K562 (cell line): ENCODE measurements around the gene EMC10. TPM values are rescaled to one million over a fixed set of nuclear protein-coding genes. Genes with fewer than 3 reads are reported as not detected.
A peak's percentile ranks its signal among the peaks of the same experiment; 100 is the strongest.

Experiments used
- ADNP ChIP-seq: fragments of 200-800 bp; sonication (Bioruptor generic); IDR thresholded peaks from 2 replicates; pipeline ENCODE4 v1.6.1; 2016; ENCODE audit warnings: missing genetic modification characterization, missing compliant biosample characterization
- IFI16 ChIP-seq: fragments of 250-450 bp; sonication (Bioruptor Pico); IDR thresholded peaks from 2 replicates; pipeline ENCODE4 v2.1.2; 2022; ENCODE audit warnings: mild to moderate bottlenecking, inconsistent platforms
- MCM3 ChIP-seq: fragments of 450-650 bp; IDR thresholded peaks from 2 replicates; pipeline ENCODE4 v1.6.1; 2016
- PRMT5 ChIP-seq: sonication (generic); formaldehyde crosslinking; IDR thresholded peaks from 2 replicates; pipeline ENCODE4 v1.5.0; 2020; ENCODE audit warnings: missing genetic modification reagents
- USF2 ChIP-seq: sonication (generic); formaldehyde crosslinking; IDR thresholded peaks from 2 replicates; pipeline ENCODE4 v1.5.0; 2020; ENCODE audit warnings: missing genetic modification reagents
- ZFP36 ChIP-seq: fragments of 150-350 bp; IDR thresholded peaks from 2 replicates; pipeline ENCODE4 v1.6.1; 2018; ENCODE audit warnings: low read length, low read depth; ENCODE audit not compliant: partially characterized antibody
- ZNF639 ChIP-seq, 2 experiments: fragments of 200-800 bp in 1 of 2; sonication (Bioruptor generic) in 1 of 2; sonication (generic) in 1 of 2; formaldehyde crosslinking in 1 of 2; IDR thresholded peaks in 1 of 2; conservative IDR thresholded peaks in 1 of 2; 2 replicates each; pipeline versions ENCODE4 v1.5.0 to v1.6.1; 2016 to 2020; ENCODE audit warnings: missing compliant biosample characterization in 1 of 2, missing genetic modification characterization in 1 of 2, missing genetic modification reagents in 1 of 2
- polyA plus RNA-seq, 8 experiments: library from polyadenylated mRNA; depleted of rRNA in 4 of 8; stranded (reverse) in 5 of 8; unstranded in 3 of 8; fragments of >200 nt; fragmentation: Nextera tagmentation in 2 of 8; fragmentation: Illumina TruSeq in 1 of 8; extraction: Ambion mirVana in 2 of 8; extraction: Trizol in 1 of 8; gene quantifications; 2 replicates each; pipeline versions ENCODE4 v1.2.1 to v1.2.3, GENCODE V29; 2011 to 2014; ENCODE audit warnings: inconsistent platforms in 1 of 8, missing spikeins in 1 of 8
- total RNA-seq, 7 experiments: library from RNA; depleted of rRNA in 6 of 7; stranded (reverse); fragments of >200 nt in 6 of 7; fragmentation: Illumina TruSeq in 2 of 7; extraction: Trizol in 2 of 7; gene quantifications; 2 replicates each; pipeline versions ENCODE4 v1.2.1 to v1.2.3, GENCODE V29; 2011 to 2021; ENCODE audit warnings: low replicate concordance in 1 of 7
- TF ChIP-seq, protein P1 (sequence below): IDR thresholded peaks from 2 replicates; pipeline ENCODE4 v1.6.1; 2011; ENCODE audit not compliant: insufficient read length; ENCODE audit errors: extremely low read depth
- TF ChIP-seq, protein P2 (sequence below): fragments of 250-450 bp; sonication (Bioruptor Pico); IDR thresholded peaks from 2 replicates; pipeline ENCODE4 v1.4.0; 2020
- TF ChIP-seq, protein P3 (sequence below): fragments of 250-450 bp; sonication (Bioruptor Pico); IDR thresholded peaks from 2 replicates; pipeline ENCODE4 v1.9.0; 2021; ENCODE audit warnings: mild to moderate bottlenecking
- TF ChIP-seq, protein P4 (sequence below): fragments of 450-650 bp; IDR thresholded peaks from 2 replicates; pipeline ENCODE4 v1.6.1; 2018; ENCODE audit not compliant: partially characterized antibody
- TF ChIP-seq, protein P5 (sequence below): sonication (generic); formaldehyde crosslinking; IDR thresholded peaks from 2 replicates; pipeline ENCODE4 v1.8.0; 2023; ENCODE audit warnings: missing genetic modification reagents, mild to moderate bottlenecking, borderline replicate concordance

Gene EMC10
- total and polyA plus RNA-seq, 9 of the 15 experiments (the other 6 are each of a cell fraction or from before 2014, with no cell fraction given) = 1.4 to 46.0 (median 13.1) TPM

DNA sequence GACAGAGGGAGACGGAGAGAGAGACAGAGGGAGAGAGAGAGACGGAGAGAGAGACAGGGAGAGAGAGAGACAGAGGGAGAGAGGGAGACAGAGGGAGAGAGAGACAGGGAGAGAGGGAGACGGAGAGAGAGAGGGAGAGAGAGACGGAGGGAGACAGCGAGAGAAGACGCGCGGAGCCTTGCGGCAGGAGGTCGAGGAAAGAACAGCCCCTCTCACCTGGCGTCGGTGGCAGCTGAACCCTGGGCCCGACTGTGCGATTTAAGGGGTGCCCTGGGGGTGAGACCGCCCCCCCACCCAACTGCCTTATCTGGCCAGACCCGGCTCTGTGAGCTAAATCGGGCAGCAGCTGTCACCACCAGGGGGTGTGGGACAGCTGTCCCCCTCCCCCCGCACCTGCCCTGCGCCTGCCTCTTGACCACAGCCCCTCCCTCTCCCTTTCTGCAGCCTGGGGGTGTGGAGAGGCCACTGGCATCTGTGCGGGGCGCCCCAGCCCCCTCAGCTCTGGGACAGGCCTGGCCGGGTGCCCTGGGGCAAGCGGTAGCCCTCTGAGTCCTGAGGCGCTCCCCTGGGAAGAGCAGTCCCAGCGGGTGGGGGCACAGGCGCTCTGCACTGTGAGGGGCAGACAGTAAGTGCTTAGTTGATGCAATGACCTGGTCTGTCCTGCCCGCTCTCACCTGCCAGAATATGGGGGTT is 23.9 kb downstream of the EMC10 start (continued):
- no peak for TF ChIP-seq PRMT5 (CRISPR knock-in tag)
- TF ChIP-seq, protein P1, sequence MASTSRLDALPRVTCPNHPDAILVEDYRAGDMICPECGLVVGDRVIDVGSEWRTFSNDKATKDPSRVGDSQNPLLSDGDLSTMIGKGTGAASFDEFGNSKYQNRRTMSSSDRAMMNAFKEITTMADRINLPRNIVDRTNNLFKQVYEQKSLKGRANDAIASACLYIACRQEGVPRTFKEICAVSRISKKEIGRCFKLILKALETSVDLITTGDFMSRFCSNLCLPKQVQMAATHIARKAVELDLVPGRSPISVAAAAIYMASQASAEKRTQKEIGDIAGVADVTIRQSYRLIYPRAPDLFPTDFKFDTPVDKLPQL = no peak
- TF ChIP-seq IFI16 (CRISPR knock-in tag) = no peak
- TF ChIP-seq MCM3 = no peak
- no peak for TF ChIP-seq ADNP
- TF ChIP-seq, protein P2, sequence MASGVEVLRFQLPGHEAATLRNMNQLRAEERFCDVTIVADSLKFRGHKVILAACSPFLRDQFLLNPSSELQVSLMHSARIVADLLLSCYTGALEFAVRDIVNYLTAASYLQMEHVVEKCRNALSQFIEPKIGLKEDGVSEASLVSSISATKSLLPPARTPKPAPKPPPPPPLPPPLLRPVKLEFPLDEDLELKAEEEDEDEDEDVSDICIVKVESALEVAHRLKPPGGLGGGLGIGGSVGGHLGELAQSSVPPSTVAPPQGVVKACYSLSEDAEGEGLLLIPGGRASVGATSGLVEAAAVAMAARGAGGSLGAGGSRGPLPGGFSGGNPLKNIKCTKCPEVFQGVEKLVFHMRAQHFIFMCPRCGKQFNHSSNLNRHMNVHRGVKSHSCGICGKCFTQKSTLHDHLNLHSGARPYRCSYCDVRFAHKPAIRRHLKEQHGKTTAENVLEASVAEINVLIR (CRISPR knock-in tag) = no peak
- no peak for TF ChIP-seq ZFP36
- TF ChIP-seq, protein P3, sequence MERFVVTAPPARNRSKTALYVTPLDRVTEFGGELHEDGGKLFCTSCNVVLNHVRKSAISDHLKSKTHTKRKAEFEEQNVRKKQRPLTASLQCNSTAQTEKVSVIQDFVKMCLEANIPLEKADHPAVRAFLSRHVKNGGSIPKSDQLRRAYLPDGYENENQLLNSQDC (CRISPR knock-in tag) = no peak
- TF ChIP-seq ZNF639 (CRISPR knock-in tag; conservative IDR thresholded peaks at IDR 0.05 in 1 of 2, IDR thresholded peaks at IDR 0.05 in 1 of 2) = no peak
- TF ChIP-seq, protein P4, sequence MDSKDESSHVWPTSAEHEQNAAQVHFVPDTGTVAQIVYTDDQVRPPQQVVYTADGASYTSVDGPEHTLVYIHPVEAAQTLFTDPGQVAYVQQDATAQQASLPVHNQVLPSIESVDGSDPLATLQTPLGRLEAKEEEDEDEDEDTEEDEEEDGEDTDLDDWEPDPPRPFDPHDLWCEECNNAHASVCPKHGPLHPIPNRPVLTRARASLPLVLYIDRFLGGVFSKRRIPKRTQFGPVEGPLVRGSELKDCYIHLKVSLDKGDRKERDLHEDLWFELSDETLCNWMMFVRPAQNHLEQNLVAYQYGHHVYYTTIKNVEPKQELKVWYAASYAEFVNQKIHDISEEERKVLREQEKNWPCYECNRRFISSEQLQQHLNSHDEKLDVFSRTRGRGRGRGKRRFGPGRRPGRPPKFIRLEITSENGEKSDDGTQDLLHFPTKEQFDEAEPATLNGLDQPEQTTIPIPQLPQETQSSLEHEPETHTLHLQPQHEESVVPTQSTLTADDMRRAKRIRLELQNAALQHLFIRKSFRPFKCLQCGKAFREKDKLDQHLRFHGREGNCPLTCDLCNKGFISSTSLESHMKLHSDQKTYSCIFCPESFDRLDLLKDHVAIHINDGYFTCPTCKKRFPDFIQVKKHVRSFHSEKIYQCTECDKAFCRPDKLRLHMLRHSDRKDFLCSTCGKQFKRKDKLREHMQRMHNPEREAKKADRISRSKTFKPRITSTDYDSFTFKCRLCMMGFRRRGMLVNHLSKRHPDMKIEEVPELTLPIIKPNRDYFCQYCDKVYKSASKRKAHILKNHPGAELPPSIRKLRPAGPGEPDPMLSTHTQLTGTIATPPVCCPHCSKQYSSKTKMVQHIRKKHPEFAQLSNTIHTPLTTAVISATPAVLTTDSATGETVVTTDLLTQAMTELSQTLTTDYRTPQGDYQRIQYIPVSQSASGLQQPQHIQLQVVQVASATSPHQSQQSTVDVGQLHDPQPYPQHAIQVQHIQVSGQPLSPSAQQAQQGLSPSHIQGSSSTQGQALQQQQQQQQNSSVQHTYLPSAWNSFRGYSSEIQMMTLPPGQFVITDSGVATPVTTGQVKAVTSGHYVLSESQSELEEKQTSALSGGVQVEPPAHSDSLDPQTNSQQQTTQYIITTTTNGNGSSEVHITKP = peak; percentile 45
- TF ChIP-seq USF2 (CRISPR knock-in tag) = no peak
- TF ChIP-seq, protein P5, sequence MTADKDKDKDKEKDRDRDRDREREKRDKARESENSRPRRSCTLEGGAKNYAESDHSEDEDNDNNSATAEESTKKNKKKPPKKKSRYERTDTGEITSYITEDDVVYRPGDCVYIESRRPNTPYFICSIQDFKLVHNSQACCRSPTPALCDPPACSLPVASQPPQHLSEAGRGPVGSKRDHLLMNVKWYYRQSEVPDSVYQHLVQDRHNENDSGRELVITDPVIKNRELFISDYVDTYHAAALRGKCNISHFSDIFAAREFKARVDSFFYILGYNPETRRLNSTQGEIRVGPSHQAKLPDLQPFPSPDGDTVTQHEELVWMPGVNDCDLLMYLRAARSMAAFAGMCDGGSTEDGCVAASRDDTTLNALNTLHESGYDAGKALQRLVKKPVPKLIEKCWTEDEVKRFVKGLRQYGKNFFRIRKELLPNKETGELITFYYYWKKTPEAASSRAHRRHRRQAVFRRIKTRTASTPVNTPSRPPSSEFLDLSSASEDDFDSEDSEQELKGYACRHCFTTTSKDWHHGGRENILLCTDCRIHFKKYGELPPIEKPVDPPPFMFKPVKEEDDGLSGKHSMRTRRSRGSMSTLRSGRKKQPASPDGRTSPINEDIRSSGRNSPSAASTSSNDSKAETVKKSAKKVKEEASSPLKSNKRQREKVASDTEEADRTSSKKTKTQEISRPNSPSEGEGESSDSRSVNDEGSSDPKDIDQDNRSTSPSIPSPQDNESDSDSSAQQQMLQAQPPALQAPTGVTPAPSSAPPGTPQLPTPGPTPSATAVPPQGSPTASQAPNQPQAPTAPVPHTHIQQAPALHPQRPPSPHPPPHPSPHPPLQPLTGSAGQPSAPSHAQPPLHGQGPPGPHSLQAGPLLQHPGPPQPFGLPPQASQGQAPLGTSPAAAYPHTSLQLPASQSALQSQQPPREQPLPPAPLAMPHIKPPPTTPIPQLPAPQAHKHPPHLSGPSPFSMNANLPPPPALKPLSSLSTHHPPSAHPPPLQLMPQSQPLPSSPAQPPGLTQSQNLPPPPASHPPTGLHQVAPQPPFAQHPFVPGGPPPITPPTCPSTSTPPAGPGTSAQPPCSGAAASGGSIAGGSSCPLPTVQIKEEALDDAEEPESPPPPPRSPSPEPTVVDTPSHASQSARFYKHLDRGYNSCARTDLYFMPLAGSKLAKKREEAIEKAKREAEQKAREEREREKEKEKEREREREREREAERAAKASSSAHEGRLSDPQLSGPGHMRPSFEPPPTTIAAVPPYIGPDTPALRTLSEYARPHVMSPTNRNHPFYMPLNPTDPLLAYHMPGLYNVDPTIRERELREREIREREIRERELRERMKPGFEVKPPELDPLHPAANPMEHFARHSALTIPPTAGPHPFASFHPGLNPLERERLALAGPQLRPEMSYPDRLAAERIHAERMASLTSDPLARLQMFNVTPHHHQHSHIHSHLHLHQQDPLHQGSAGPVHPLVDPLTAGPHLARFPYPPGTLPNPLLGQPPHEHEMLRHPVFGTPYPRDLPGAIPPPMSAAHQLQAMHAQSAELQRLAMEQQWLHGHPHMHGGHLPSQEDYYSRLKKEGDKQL = no peak
